IMR-90 (cell line): ENCODE measurements around the gene TNS3.

Experiments used
- BHLHE40 ChIP-seq: fragments of 150-350 bp; IDR thresholded peaks from 2 replicates; pipeline ENCODE4 v1.6.1; 2016; ENCODE audit warnings: mild to moderate bottlenecking, low read depth, low read length
- CEBPB ChIP-seq: IDR thresholded peaks from 2 replicates; pipeline ENCODE4 v1.6.1; 2012; ENCODE audit warnings: low read depth, low read length, improper control_type of control experiment
- CHD1 ChIP-seq: IDR thresholded peaks from 2 replicates; pipeline ENCODE4 v1.6.1; 2012; ENCODE audit warnings: low read depth, low read length, improper control_type of control experiment
- NFE2L2 ChIP-seq: fragments of 150-350 bp; IDR thresholded peaks from 2 replicates; pipeline ENCODE4 v1.6.1; 2016; ENCODE audit warnings: low read depth, mild to moderate bottlenecking, low read length
- POLR2A ChIP-seq: IDR thresholded peaks from 2 replicates; pipeline ENCODE4 v1.6.1; 2012; ENCODE audit warnings: mild to moderate bottlenecking, low read depth, low read length
- RAD21 ChIP-seq: IDR thresholded peaks from 2 replicates; pipeline ENCODE4 v1.6.1; 2012; ENCODE audit warnings: low read length, improper control_type of control experiment
- RCOR1 ChIP-seq: IDR thresholded peaks from 2 replicates; pipeline ENCODE4 v1.6.1; 2012; ENCODE audit warnings: mild to moderate bottlenecking, low read length, improper control_type of control experiment; ENCODE audit not compliant: insufficient replicate concordance
- RFX5 ChIP-seq: IDR thresholded peaks from 2 replicates; pipeline ENCODE4 v1.8.0; 2012; ENCODE audit warnings: low read depth, mild to moderate bottlenecking, low read length, moderate library complexity
- SMC3 ChIP-seq: fragments of 150-350 bp; IDR thresholded peaks from 2 replicates; pipeline ENCODE4 v1.6.1; 2016; ENCODE audit warnings: low read depth, mild to moderate bottlenecking, antibody characterized with exemption, low read length, moderate library complexity
- TF ChIP-seq, protein P1 (sequence below): conservative IDR thresholded peaks from 2 replicates; pipeline ENCODE4 v1.5.1; 2012; ENCODE audit warnings: mild to moderate bottlenecking, low read depth, low read length, improper control_type of control experiment
- TF ChIP-seq, protein P2 (sequence below): fragments of 150-350 bp; IDR thresholded peaks from 2 replicates; pipeline ENCODE4 v1.6.1; 2017; ENCODE audit warnings: mild to moderate bottlenecking, antibody characterized with exemption, low read length, low read depth
- TF ChIP-seq, protein P3 (sequence below): fragments of 150-350 bp; IDR thresholded peaks from 2 replicates; pipeline ENCODE4 v1.6.1; 2016; ENCODE audit warnings: low read depth, mild to moderate bottlenecking, low read length, moderate library complexity, borderline replicate concordance

DNA sequence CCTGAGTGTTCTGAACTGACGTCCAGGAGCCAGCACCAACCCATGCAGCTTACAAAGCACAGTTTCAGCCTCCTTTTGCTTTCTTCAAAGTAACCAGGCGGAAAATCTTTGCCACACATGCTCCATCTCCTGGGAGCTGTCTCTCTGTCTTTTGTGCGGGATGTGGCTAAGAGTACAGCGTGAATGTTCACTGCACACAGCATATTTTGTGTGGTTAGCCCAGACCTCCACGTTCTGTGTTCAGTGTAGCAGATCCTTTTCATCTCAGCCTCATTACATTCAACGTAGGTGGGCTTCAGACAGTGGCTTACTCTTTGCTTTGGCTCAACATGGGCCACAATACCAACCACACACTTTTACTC, 200.8 kb downstream of the TNS3 start:
- no peak for TF ChIP-seq POLR2A
- TF ChIP-seq CHD1: no peak
- no peak for TF ChIP-seq RAD21
- no peak for TF ChIP-seq SMC3
- TF ChIP-seq RFX5: no peak
- TF ChIP-seq RCOR1: no peak
- TF ChIP-seq, protein P1, sequence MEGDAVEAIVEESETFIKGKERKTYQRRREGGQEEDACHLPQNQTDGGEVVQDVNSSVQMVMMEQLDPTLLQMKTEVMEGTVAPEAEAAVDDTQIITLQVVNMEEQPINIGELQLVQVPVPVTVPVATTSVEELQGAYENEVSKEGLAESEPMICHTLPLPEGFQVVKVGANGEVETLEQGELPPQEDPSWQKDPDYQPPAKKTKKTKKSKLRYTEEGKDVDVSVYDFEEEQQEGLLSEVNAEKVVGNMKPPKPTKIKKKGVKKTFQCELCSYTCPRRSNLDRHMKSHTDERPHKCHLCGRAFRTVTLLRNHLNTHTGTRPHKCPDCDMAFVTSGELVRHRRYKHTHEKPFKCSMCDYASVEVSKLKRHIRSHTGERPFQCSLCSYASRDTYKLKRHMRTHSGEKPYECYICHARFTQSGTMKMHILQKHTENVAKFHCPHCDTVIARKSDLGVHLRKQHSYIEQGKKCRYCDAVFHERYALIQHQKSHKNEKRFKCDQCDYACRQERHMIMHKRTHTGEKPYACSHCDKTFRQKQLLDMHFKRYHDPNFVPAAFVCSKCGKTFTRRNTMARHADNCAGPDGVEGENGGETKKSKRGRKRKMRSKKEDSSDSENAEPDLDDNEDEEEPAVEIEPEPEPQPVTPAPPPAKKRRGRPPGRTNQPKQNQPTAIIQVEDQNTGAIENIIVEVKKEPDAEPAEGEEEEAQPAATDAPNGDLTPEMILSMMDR: no peak
- TF ChIP-seq, protein P2, sequence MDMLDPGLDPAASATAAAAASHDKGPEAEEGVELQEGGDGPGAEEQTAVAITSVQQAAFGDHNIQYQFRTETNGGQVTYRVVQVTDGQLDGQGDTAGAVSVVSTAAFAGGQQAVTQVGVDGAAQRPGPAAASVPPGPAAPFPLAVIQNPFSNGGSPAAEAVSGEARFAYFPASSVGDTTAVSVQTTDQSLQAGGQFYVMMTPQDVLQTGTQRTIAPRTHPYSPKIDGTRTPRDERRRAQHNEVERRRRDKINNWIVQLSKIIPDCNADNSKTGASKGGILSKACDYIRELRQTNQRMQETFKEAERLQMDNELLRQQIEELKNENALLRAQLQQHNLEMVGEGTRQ: no peak
- TF ChIP-seq, protein P3, sequence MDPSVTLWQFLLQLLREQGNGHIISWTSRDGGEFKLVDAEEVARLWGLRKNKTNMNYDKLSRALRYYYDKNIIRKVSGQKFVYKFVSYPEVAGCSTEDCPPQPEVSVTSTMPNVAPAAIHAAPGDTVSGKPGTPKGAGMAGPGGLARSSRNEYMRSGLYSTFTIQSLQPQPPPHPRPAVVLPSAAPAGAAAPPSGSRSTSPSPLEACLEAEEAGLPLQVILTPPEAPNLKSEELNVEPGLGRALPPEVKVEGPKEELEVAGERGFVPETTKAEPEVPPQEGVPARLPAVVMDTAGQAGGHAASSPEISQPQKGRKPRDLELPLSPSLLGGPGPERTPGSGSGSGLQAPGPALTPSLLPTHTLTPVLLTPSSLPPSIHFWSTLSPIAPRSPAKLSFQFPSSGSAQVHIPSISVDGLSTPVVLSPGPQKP: no peak
- TF ChIP-seq NFE2L2: no peak
- TF ChIP-seq BHLHE40: no peak
- no peak for TF ChIP-seq CEBPB
